Transverse colon (tissue), 4 donors: Measurements from ENCODE around the gene DAPL1. TPM values are rescaled to one million over a fixed set of nuclear protein-coding genes. Genes with fewer than 3 reads are reported as not detected.

Experiments
- DNase-seq: peaks from one replicate; pipeline ENCODE4 v3.0.0-alpha.2; 2019
- H3K27ac ChIP-seq, 4 donors: fragments of 200-600 bp; sonication (generic); 2 replicates each; pipeline ENCODE4 v1.5.1; 2016 to 2018; ENCODE audit warnings: inconsistent platforms in 4 of 4
- H3K27me3 ChIP-seq: fragments of 200-600 bp; sonication (generic); 2 replicates; pipeline ENCODE4 v1.5.1; 2017; ENCODE audit warnings: inconsistent platforms
- H3K36me3 ChIP-seq, 4 donors: fragments of 200-600 bp; sonication (generic); 2 replicates each; pipeline ENCODE4 v1.5.1; 2017 to 2019; ENCODE audit warnings: inconsistent platforms in 4 of 4
- H3K4me1 ChIP-seq, 4 donors: fragments of 200-600 bp; sonication (generic); 2 replicates each; pipeline ENCODE4 v1.5.1; 2017 to 2020; ENCODE audit warnings: inconsistent platforms in 4 of 4
- H3K4me3 ChIP-seq, 4 donors: fragments of 200-600 bp; sonication (generic); 1 replicate in 1 of 4; 2 replicates in 3 of 4; pipeline versions ENCODE4 v1.5.1 to v1.6.1; 2017 to 2019; ENCODE audit warnings: inconsistent platforms in 4 of 4
- H3K9me3 ChIP-seq, 2 donors: fragments of 200-600 bp; sonication (generic); 2 replicates each; pipeline ENCODE4 v1.5.1; 2017 to 2019; ENCODE audit warnings: inconsistent platforms in 2 of 2
- CTCF ChIP-seq, 5 experiments: fragments of 200-600 bp in 3 of 5; fragments of 450-650 bp in 2 of 5; sonication (generic) in 3 of 5; IDR thresholded peaks; 1 replicate in 2 of 5; 2 replicates in 3 of 5; pipeline ENCODE4 v1.5.1; 2016 to 2017; ENCODE audit warnings: antibody characterized with exemption in 5 of 5, inconsistent platforms in 3 of 5, mild to moderate bottlenecking in 2 of 5, moderate library complexity in 1 of 5
- EP300 ChIP-seq: sonication (generic); formaldehyde crosslinking; IDR thresholded peaks from one replicate; pipeline ENCODE4 v1.6.1; 2017; ENCODE audit warnings: antibody characterized with exemption, low read depth
- POLR2A ChIP-seq: fragments of 450-650 bp; IDR thresholded peaks from one replicate; pipeline ENCODE4 v1.6.1; 2016; ENCODE audit warnings: antibody characterized with exemption, mild to moderate bottlenecking, moderate library complexity
- POLR2AphosphoS5 ChIP-seq, 3 donors: sonication (generic); formaldehyde crosslinking; IDR thresholded peaks; one replicate each; pipeline ENCODE4 v1.6.1; 2016; ENCODE audit warnings: antibody characterized with exemption in 3 of 3
- WGBS, 2 donors: methylation state at CpG; one replicate each; pipeline ENCODE4 v1.1.5; 2018; ENCODE audit warnings: low coverage in 1 of 2; 5-methylcytosine and 5-hydroxymethylcytosine counted together
- in situ Hi-C, 4 donors: fragments of 200-750 bp; cut with MboI; loops; one replicate each; pipeline versions ENCODE4 v1.15.0 to v1.15.1; 2017; ENCODE audit warnings: low sequenced_read_pairs in 3 of 4, low pct_ligation_motif_present in 1 of 4, low pct_unique_long_range_greater_than_20kb in 1 of 4
- intact Hi-C: fragments of 100-400 bp; cut with DNase I; formaldehyde crosslinking; loops from one replicate; pipeline ENCODE4 v1.15.1; 2023; ENCODE audit warnings: low total_unique reads
- total RNA-seq, 4 donors: library from RNA; depleted of rRNA; stranded (reverse); fragments of >200 nt; gene quantifications; one replicate each; pipeline ENCODE4 v1.1.0, GENCODE V29; 2016

DAPL1 gene
- total RNA-seq, 4 donors from 2014 or later = not detected

GRCh38 chr2:158773121-158773520 lies 22.0 kb upstream of the DAPL1 start:
- TF ChIP-seq EP300 (no peak), POLR2AphosphoS5 (IDR thresholded peaks at IDR 0.05) (no peak)
- WGBS, 2 donors = 71% methylated on average over 1 of the region's 1 CpG; no CpG with 5 or more reads in 1 of the 2 donors
- Histone ChIP-seq H3K9me3 (no peaks in the 10 kb centered on the region), H3K27me3 (no peaks in the 10 kb centered on the region), H3K27ac (no peak overlapping the region), H3K4me3 (no peak overlapping the region), H3K4me1 (no peaks in the 10 kb centered on the region), H3K36me3 (no peaks in the 10 kb centered on the region)
- no peak for DNase-seq
- intact Hi-C loops (no loop called here), in situ Hi-C loops (no loop called here)

GRCh38 chr2:158774681-158775080 lies 20.4 kb upstream of the DAPL1 start:
- 74 to 100% methylated on average over 1 of the region's 1 CpG for WGBS, 2 donors

GRCh38 chr2:158775273-158776027 lies 19.7 kb upstream of the DAPL1 start:
- TF ChIP-seq CTCF (IDR thresholded peaks at IDR 0.05) = no peak
- no peak for TF ChIP-seq POLR2AphosphoS5 (IDR thresholded peaks at IDR 0.05)
- TF ChIP-seq POLR2A = no peak
- no peak for TF ChIP-seq EP300
- intact Hi-C loops (no loop called here), in situ Hi-C loops (no loop called here)
- WGBS, 2 donors = 86 to 90% methylated on average over 3 of the region's 3 CpGs
- DNase-seq = no peak
- H3K36me3 ChIP-seq = no peaks in the 10 kb centered on the region
- no peak overlapping the region for H3K4me3 ChIP-seq
- no peak overlapping the region for H3K27ac ChIP-seq
- H3K27me3 ChIP-seq = no peaks in the 10 kb centered on the region
- no peaks in the 10 kb centered on the region for H3K9me3 ChIP-seq
- no peaks in the 10 kb centered on the region for H3K4me1 ChIP-seq

More at GRCh38 chr2:158774681-158775080, 20.4 kb upstream of the DAPL1 start:
- H3K4me1 ChIP-seq = no peaks in the 10 kb centered on the region
- no peak overlapping the region for H3K4me3 ChIP-seq
- intact Hi-C loops (no loop called here), in situ Hi-C loops (no loop called here)
- H3K27ac ChIP-seq = no peak overlapping the region
- no peaks in the 10 kb centered on the region for H3K9me3 ChIP-seq
- no peak for DNase-seq
- TF ChIP-seq POLR2AphosphoS5 (IDR thresholded peaks at IDR 0.05) (no peak), EP300 (no peak)
- H3K27me3 ChIP-seq = no peaks in the 10 kb centered on the region
- H3K36me3 ChIP-seq = no peaks in the 10 kb centered on the region

GRCh38 chr2:158776231-158776630 lies 18.9 kb upstream of the DAPL1 start:
- H3K4me1 ChIP-seq = no peaks in the 10 kb centered on the region
- no peak overlapping the region for H3K27ac ChIP-seq
- no peaks in the 10 kb centered on the region for H3K36me3 ChIP-seq
- H3K27me3 ChIP-seq = no peaks in the 10 kb centered on the region
- in situ Hi-C loops (no loop called here), intact Hi-C loops (no loop called here)
- no peaks in the 10 kb centered on the region for H3K9me3 ChIP-seq
- TF ChIP-seq CTCF (IDR thresholded peaks at IDR 0.05) (no peak), POLR2A (no peak), EP300 (no peak), POLR2AphosphoS5 (IDR thresholded peaks at IDR 0.05) (no peak)
- H3K4me3 ChIP-seq = no peak overlapping the region
- 93% methylated on average over 2 of the region's 2 CpGs; no CpG with 5 or more reads in 1 of the 2 donors for WGBS, 2 donors
- DNase-seq = no peak

GRCh38 chr2:158777077-158777476 lies 18.0 kb upstream of the DAPL1 start:
- WGBS, 2 donors = 81 to 88% methylated on average over 3 of the region's 3 CpGs

More at GRCh38 chr2:158777077-158777476, 18.0 kb upstream of the DAPL1 start:
- no peaks in the 10 kb centered on the region for H3K4me1 ChIP-seq
- TF ChIP-seq EP300 (no peak), CTCF (IDR thresholded peaks at IDR 0.05) (no peak), POLR2A (no peak), POLR2AphosphoS5 (IDR thresholded peaks at IDR 0.05) (no peak)
- no peaks in the 10 kb centered on the region for H3K9me3 ChIP-seq
- in situ Hi-C loops (no loop called here), intact Hi-C loops (no loop called here)
- no peaks in the 10 kb centered on the region for H3K36me3 ChIP-seq
- no peak overlapping the region for H3K27ac ChIP-seq
- DNase-seq = no peak
- H3K27me3 ChIP-seq = no peaks in the 10 kb centered on the region
- H3K4me3 ChIP-seq = no peak overlapping the region
